Lower lobe of right lung (tissue), 2 donors: ENCODE results near the gene PAEP. TPM values are rescaled to one million over a fixed set of nuclear protein-coding genes. Genes with fewer than 3 reads are reported as not detected.

Experiments used
- ATAC-seq, 2 donors: fragments of 200-7000 bp; cut with Tn5 transposase; one replicate each; pipeline ENCODE4 v1.9.1; 2020 to 2022; ENCODE audit warnings: mild to moderate bottlenecking in 2 of 2, moderate library complexity in 2 of 2
- DNase-seq: peaks from one replicate; pipeline ENCODE4 v3.0.0-alpha.2; 2020
- H3K27ac ChIP-seq: fragments of 200-600 bp; one replicate; pipeline ENCODE4 v1.8.0; 2022
- H3K27me3 ChIP-seq: fragments of 200-600 bp; one replicate; pipeline ENCODE4 v1.8.0; 2022; ENCODE audit warnings: low read depth
- H3K36me3 ChIP-seq: fragments of 200-600 bp; one replicate; pipeline ENCODE4 v1.8.0; 2022; ENCODE audit warnings: mild to moderate bottlenecking
- H3K4me1 ChIP-seq: fragments of 200-600 bp; one replicate; pipeline ENCODE4 v1.8.0; 2022
- H3K4me3 ChIP-seq: fragments of 200-600 bp; one replicate; pipeline ENCODE4 v1.8.0; 2022; ENCODE audit warnings: mild to moderate bottlenecking
- H3K9me3 ChIP-seq: fragments of 200-600 bp; one replicate; pipeline ENCODE4 v1.8.0; 2022
- intact Hi-C: fragments of 100-400 bp; cut with DNase I; formaldehyde crosslinking; loops from one replicate; pipeline ENCODE4 v1.11.0; 2022
- total RNA-seq: library from RNA; stranded (reverse); fragmentation: NEBNext Ultra II Directional; extraction: Animal tissue kit (Norgen Biotek cat#: 25700); gene quantifications from one replicate; pipeline ENCODE4 v1.2.1, GENCODE V29; 2021
- TF ChIP-seq, protein P1 (sequence below): fragments of 200-600 bp; IDR thresholded peaks from one replicate; pipeline ENCODE4 v1.8.0; 2022; ENCODE audit warnings: antibody characterized with exemption, mild to moderate bottlenecking
- donor health status: DM: no; HTN: yes; CAD: no; lungs with severe emphysema.

The PAEP gene
- total RNA-seq, 1 donor from 2014 or later = not detected

DNA sequence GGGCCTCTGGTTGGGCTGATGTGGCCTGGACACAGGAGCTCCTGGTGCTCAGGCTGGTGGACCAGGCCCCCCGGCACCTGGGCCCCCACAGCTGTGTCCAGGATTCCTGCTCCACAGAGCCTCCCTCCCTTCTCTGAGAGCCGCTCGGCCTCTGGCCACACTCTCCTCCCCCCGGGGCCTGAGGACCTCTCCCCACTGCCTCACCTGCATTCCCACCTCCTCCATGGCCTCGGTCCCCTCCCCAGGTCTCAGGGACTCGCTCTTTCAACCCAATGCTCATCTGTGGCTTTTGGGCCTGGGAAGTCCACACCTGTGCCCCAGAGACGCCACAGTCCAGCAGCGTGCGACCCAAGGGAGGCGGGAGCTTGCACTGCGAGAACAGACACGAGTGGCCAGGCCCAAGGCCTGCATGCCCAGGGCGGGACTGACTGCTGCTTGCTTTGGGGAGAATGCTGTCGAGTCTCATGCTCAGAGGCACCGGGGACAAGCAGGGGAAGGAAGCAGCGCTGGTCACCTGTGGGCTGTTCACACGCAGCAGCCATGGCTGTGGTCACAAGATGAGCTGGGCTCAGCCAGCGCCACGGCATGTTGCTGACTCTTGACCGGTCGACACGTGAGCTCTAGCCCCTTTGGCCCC lies 14.6 kb downstream of the PAEP start:
- intact Hi-C loops = no loop called here
- ATAC-seq = no peak
- H3K27ac ChIP-seq = no peak overlapping the region

DNA sequence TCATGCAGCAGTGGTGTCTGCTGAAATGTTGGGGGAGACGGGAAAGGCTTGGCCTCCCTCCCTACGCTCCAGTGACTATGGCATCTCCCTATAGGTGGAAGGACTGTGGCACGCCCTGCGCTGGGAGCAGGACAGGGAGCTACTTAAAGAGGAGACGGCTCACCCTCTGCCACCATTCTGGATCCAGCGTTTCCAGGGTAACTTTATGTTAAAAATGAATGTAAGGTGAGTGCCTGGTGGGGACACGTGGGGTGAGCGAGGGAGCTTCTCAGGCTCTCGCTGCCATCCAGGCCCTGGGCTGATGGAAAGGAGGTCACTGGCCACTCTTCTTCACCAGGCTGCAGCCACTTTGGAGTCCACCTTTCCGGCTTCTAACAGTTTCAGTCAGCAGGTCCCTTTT lies 15.7 kb downstream of the PAEP start:
- TF ChIP-seq, protein P1, sequence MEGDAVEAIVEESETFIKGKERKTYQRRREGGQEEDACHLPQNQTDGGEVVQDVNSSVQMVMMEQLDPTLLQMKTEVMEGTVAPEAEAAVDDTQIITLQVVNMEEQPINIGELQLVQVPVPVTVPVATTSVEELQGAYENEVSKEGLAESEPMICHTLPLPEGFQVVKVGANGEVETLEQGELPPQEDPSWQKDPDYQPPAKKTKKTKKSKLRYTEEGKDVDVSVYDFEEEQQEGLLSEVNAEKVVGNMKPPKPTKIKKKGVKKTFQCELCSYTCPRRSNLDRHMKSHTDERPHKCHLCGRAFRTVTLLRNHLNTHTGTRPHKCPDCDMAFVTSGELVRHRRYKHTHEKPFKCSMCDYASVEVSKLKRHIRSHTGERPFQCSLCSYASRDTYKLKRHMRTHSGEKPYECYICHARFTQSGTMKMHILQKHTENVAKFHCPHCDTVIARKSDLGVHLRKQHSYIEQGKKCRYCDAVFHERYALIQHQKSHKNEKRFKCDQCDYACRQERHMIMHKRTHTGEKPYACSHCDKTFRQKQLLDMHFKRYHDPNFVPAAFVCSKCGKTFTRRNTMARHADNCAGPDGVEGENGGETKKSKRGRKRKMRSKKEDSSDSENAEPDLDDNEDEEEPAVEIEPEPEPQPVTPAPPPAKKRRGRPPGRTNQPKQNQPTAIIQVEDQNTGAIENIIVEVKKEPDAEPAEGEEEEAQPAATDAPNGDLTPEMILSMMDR = no peak
- H3K4me1 ChIP-seq = no peaks in the 10 kb centered on the region
- no peaks in the 10 kb centered on the region for H3K9me3 ChIP-seq
- no peak overlapping the region for H3K4me3 ChIP-seq
- ATAC-seq (no peak), DNase-seq (no peak)
- intact Hi-C loops = no loop called here
- peaks cover 3% of the 10 kb centered on the region for H3K27me3 ChIP-seq
- H3K27ac ChIP-seq = no peak overlapping the region
- H3K36me3 ChIP-seq = no peaks in the 10 kb centered on the region

More for the DNA sequence above, 14.6 kb downstream of the PAEP start:
- Histone ChIP-seq H3K9me3 (no peaks in the 10 kb centered on the region), H3K36me3 (no peaks in the 10 kb centered on the region), H3K4me1 (no peaks in the 10 kb centered on the region), H3K27me3 (peaks cover 3% of the 10 kb centered on the region), H3K4me3 (no peak overlapping the region)
- TF ChIP-seq, protein P1 = no peak
- no peak for DNase-seq

DNA sequence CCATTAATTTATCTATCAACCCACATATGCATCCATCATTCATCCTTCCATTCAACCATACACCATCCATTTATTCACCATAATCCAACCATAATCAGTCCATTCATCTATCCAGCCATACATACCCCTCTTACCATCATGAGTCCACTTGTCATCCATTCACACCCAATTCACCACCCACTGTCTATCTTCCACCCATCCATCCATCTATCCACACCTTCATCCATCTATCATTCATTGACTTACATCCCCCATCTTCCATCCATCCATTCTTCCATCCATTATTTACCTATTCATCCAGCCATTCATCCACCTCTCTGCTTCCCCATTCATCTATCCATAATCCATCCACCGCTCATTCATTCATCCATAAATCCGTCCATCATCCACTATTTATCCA lies 17.8 kb downstream of the PAEP start:
- peaks cover 7% of the 10 kb centered on the region for H3K27me3 ChIP-seq
- ATAC-seq = no peak
- no peaks in the 10 kb centered on the region for H3K4me1 ChIP-seq
- no peaks in the 10 kb centered on the region for H3K9me3 ChIP-seq
- H3K4me3 ChIP-seq = no peak overlapping the region
- TF ChIP-seq, protein P1 = no peak
- intact Hi-C loops = no loop called here
- no peak for DNase-seq
- H3K36me3 ChIP-seq = no peaks in the 10 kb centered on the region
- no peak overlapping the region for H3K27ac ChIP-seq

DNA sequence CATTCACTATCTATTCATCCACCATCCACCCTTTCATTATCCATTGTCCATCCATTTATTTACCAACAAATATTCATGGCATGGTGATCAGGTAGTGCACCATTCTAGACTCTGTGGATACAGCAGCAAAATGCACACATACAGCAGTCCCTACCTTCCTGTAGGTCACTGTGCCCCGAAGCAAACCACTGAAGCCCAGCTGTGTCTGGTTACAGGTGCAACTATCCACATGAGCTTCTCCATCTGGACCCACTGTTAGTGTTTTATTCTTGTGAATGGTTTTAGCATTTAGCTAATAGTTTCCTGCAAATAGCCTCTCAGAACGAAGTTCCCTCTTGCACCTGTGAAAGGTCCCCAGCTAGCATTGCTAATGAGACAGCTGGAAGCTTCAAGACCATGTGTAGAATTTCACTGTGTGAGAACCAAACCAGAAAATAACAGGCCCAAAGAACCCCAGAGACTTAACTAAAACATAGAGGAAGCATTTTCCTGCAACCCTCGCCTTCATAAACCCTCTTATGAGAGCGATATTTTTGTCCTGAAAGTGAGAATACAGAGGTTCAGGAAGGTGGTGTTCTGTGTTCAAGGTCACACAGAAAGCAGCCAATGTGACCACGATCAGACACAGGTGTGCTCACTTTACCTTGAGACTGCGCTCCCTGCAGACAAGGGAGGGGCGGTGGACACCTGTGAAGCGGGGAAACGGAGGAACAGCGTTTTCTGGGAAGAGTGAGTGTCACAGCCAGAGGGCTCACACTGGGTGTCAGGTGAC lies 18.5 kb downstream of the PAEP start:
- intact Hi-C loops = no loop called here
- Histone ChIP-seq H3K9me3 (no peaks in the 10 kb centered on the region), H3K4me1 (no peaks in the 10 kb centered on the region), H3K27ac (no peak overlapping the region), H3K4me3 (no peak overlapping the region), H3K27me3 (peaks cover 7% of the 10 kb centered on the region), H3K36me3 (no peaks in the 10 kb centered on the region)
- DNase-seq (no peak), ATAC-seq (no peak)
- TF ChIP-seq, protein P1 = no peak

DNA sequence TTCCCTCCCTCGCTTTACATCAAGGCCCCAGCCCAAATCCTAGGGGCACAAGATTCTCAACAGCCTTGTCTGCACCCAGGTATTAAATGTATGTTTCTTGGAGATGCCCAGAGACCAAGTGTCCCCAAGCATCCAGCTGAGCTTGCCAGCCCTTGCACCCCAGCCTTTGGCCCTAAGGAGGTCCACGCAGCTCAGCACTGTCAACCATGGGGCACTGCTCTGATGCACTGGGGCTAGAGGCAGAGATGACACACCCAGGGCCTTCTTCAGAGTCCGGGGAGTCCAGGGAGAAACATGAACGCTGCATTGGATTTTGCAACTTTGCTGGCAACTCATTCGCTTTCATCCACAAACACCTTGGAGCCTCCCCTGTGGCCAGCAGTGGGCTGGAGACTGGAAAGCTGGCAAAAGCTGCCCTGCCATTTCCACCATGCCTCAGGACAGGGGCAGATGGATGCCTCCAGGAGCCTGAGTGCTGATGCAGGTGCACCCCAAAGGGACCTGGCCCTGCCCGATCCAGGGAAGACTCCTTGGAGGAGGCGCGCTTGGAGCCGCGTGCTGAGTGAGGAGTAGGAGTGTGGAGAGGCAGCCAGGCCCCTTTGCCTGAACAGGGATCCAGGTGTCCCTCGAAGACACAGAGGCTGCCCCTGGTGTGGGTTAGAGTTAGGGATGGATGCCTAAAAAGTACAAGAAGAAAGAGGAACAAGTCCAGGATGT lies 19.3 kb downstream of the PAEP start:
- ATAC-seq (no peak), DNase-seq (no peak)
- Histone ChIP-seq H3K9me3 (no peaks in the 10 kb centered on the region), H3K27me3 (peaks cover 4% of the 10 kb centered on the region), H3K4me1 (no peaks in the 10 kb centered on the region), H3K4me3 (no peak overlapping the region), H3K36me3 (no peaks in the 10 kb centered on the region), H3K27ac (no peak overlapping the region)
- intact Hi-C loops = no loop called here
- TF ChIP-seq, protein P1 = no peak
